Keratinocyte (primary cell): ENCODE data around the gene TFF3.

Experiments
- EZH2 ChIP-seq: IDR thresholded peaks from one replicate; pipeline ENCODE4 v1.6.1; 2012; ENCODE audit warnings: inconsistent platforms, mild to moderate bottlenecking, low read length, moderate library complexity
- TF ChIP-seq, protein P1 (sequence below), 3 experiments: IDR thresholded peaks in 1 of 3; conservative IDR thresholded peaks in 1 of 3; optimal IDR thresholded peaks in 1 of 3; 2 replicates in 2 of 3; 3 replicates in 1 of 3; pipeline versions ENCODE3 to v1.5.1; 2011; ENCODE audit warnings: low read length in 3 of 3, mild to moderate bottlenecking in 3 of 3, moderate library complexity in 2 of 3, control low read depth in 1 of 3, inconsistent platforms in 1 of 3; ENCODE audit not compliant: insufficient read depth in 2 of 3; ENCODE audit errors: extremely low read depth in 1 of 3

DNA sequence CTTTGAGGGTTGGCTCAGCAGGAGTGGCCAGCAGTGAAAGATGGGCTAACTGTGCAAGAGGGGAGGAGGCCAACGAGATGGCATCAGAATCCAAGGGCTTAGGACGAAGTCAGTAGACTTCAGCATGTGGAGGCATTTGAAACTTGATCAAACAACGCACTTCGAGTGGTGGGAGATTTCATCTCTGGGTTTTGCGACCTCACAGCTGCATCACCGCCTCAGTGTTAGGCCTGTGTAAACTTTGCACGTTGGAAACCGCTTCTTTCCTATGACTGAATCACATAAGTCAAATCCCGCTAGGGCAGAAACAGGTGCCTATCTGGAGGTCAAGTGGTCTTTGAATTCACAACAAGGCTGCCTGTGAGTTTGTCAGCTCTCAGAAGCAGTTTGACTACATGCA lies 17.8 kb downstream of the TFF3 start:
- TF ChIP-seq, protein P1, sequence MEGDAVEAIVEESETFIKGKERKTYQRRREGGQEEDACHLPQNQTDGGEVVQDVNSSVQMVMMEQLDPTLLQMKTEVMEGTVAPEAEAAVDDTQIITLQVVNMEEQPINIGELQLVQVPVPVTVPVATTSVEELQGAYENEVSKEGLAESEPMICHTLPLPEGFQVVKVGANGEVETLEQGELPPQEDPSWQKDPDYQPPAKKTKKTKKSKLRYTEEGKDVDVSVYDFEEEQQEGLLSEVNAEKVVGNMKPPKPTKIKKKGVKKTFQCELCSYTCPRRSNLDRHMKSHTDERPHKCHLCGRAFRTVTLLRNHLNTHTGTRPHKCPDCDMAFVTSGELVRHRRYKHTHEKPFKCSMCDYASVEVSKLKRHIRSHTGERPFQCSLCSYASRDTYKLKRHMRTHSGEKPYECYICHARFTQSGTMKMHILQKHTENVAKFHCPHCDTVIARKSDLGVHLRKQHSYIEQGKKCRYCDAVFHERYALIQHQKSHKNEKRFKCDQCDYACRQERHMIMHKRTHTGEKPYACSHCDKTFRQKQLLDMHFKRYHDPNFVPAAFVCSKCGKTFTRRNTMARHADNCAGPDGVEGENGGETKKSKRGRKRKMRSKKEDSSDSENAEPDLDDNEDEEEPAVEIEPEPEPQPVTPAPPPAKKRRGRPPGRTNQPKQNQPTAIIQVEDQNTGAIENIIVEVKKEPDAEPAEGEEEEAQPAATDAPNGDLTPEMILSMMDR (optimal IDR thresholded peaks at IDR 0.05 in 1 of 3, IDR thresholded peaks at IDR 0.05 in 1 of 3, conservative IDR thresholded peaks at IDR 0.05 in 1 of 3; ENCODE audit: extremely low read depth in 1 of 3, insufficient read depth in 2 of 3, low read length in 3 of 3): no peak
- TF ChIP-seq EZH2: no peak
